ENCODE data around the gene FAM13B.
"Not testable (repeated sequence)": the region's sequence is repeated elsewhere in the genome, so short reads cannot be mapped to it uniquely, and the experiment has no call there.

The FAM13B gene

GRCh38 chr5:137994556-137994955 is 38.3 kb downstream of the FAM13B start:
- TF ChIP-seq CTCF (conservative IDR thresholded peaks at IDR 0.05): no peak
- H3K27ac ChIP-seq: no peak overlapping the region

DNA sequence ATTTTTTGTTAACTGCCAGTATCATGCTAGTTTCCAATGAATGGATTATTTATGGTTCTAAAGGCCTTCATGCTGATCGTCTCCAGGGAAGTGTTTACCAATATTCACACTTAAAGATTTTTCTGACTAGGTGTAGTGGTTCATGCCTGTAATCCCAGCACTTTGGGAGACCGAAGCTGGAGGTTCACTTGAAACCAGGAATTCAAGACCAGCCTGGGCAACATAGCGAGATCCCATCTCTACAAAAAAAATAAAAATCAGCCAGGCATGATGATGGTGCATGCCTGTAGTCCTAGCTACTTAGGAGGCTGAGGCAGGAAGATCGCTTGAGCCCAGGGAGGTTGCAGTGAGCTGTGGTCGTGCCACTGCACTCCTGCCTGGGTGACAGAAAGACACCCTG is 43.5 kb downstream of the FAM13B start:
- no peak for TF ChIP-seq CTCF (conservative IDR thresholded peaks at IDR 0.05)
- no peak overlapping the region for H3K27ac ChIP-seq

GRCh38 chr5:137975208-137975607 is 57.7 kb downstream of the FAM13B start:
- H3K27ac ChIP-seq: no peak overlapping the region
- TF ChIP-seq CTCF (conservative IDR thresholded peaks at IDR 0.05): no peak

GRCh38 chr5:137970384-137970783 is 62.5 kb downstream of the FAM13B start:
- not testable (repeated sequence) for H3K27ac ChIP-seq

DNA sequence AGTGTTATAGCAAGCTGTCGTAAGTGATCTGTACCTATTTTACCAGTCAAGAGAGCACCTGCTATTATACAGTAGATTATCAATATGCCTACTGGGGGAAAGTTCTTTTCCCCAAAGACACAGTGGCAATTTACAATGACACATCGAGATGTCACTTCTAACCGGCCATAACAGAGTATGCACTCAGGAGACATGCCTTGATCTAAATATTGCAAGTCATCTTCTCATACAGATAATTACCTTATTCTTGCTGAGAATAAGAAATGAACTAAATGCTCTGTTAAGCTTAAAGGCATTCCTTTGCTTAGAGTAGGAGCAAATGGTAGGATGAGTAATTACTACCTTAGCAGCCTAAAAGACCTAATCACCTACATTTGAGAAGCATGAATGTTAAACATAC is 72.1 kb downstream of the FAM13B start:
- TF ChIP-seq CTCF (conservative IDR thresholded peaks at IDR 0.05): no peak
- H3K27ac ChIP-seq: no peak overlapping the region

DNA sequence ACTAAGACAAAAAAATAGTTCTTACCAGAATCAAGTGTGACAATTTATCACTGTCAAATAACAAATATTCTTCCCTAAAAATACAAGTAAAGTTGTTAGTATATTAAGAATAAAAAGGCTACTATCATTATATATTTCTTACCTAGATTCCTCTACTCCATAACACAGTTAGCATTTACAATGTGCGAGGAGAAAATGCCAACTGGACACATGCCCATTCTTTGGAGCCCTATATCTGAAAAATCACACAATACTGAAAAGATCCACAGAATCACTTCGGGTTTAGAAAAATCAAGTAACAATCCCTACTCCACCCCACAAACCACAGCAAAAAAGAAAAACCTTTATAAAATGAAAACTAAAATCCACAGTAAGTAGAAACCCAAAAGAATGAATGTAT is 72.7 kb downstream of the FAM13B start:
- no peak for TF ChIP-seq CTCF (conservative IDR thresholded peaks at IDR 0.05)
- no peak overlapping the region for H3K27ac ChIP-seq

- no peak overlapping the region for H3K27ac ChIP-seq
- no peak for TF ChIP-seq CTCF (conservative IDR thresholded peaks at IDR 0.05)
These were observed 73.4 kb downstream of the FAM13B start for GRCh38 chr5:137959488-137959887.

- H3K27ac ChIP-seq: no peak overlapping the region
- no peak for TF ChIP-seq CTCF (conservative IDR thresholded peaks at IDR 0.05)
These were observed 74.9 kb downstream of the FAM13B start for GRCh38 chr5:137957948-137958347.
